ENCODE data around the gene KIAA1671. TPM values are rescaled to one million over a fixed set of nuclear protein-coding genes. Genes with fewer than 3 reads are reported as not detected.

The KIAA1671 gene
- total RNA-seq, 4 donors from 2014 or later: 30.6 to 52.7 (median 39.9) TPM

DNA sequence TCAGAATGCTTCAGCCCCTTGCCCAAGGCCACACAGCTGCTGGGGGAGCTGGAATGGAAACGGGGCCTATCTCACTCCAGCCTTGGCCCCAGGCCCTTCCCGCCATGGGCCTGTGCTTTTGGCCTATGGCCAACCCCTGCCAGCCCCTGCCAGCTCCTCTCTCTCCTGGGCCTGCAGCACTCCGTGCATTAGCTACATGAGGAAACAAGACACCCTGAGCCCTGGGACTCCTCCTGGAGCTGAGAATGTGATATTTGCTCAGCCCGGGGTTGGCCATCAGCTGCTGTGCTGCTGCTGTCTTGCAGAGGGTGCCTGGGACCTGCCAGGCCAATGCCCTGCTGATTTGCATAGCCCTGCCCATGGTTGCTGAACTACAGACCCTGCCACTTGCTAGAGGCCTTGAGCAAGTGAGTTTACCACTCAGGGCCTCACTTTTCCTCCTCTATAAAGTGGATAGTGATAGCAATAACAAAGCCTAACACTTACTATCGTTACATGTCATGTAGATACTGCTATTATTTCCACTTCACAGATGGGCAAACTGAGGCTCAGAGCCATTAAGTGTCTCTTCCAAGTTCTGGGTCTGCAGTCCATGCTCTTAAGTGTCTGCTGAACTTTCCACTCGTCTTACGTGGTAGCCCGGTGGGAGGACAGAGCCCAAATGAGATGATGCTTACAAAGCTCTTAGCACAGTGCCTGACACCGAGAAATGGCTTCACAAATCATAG lies 99.6 kb downstream of the KIAA1671 start:
- no peaks in the 10 kb centered on the region for H3K27me3 ChIP-seq
- 60 to 70% methylated on average over 6 to 9 of the region's 9 CpGs for WGBS, 2 donors

DNA sequence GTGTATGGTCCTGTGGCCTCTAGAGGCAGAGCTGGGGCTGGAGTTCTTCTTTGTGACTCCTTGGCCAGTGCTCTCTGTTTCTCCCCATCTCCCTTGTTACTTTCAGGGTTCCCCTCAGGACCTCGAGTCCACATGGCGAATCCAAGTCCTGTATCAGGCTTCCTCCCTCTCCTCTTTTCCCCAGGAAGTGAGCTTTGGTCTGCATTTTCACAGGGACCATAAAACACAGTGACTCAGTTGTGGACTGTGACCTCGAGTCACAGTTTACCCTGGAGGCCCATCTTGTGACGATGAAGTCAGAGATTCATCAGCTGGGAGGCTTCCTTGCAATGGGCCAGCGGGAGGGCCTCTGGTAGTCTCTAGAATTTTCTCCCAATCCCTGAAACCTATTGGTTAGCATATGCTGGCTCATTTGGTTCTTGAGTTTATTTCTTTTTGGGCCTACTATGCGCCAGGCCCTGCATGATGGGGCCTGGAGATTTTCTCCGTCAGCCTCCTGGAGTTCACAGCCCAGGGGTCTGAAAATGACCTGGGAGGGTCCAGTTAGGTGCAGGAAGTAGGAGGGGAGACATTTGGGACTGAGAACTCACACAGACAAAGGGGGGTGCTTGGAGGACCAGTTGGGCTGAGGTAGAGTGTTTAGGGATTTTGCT lies 100.8 kb downstream of the KIAA1671 start:
- Histone ChIP-seq H3K4me1 (peaks cover 0 to 41% (median 0%) of the 10 kb centered on the region in 4 donors), H3K4me3 (no peak overlapping the region), H3K9me3 (peaks cover 0 to 9% (median 0%) of the 10 kb centered on the region in 4 donors), H3K27ac (peak overlapping the region in 3 of 4 donors; percentile 65 to 80 (median 79)), H3K36me3 (peaks cover 0 to 17% (median 0%) of the 10 kb centered on the region in 3 donors), H3K27me3 (no peaks in the 10 kb centered on the region)
- WGBS, 2 donors: 66 to 69% methylated on average over 7 of the region's 7 CpGs
- peak in 1 of 2 donors; percentile 65 for TF ChIP-seq EP300 (IDR thresholded peaks at IDR 0.05)
- TF ChIP-seq, protein P1, sequence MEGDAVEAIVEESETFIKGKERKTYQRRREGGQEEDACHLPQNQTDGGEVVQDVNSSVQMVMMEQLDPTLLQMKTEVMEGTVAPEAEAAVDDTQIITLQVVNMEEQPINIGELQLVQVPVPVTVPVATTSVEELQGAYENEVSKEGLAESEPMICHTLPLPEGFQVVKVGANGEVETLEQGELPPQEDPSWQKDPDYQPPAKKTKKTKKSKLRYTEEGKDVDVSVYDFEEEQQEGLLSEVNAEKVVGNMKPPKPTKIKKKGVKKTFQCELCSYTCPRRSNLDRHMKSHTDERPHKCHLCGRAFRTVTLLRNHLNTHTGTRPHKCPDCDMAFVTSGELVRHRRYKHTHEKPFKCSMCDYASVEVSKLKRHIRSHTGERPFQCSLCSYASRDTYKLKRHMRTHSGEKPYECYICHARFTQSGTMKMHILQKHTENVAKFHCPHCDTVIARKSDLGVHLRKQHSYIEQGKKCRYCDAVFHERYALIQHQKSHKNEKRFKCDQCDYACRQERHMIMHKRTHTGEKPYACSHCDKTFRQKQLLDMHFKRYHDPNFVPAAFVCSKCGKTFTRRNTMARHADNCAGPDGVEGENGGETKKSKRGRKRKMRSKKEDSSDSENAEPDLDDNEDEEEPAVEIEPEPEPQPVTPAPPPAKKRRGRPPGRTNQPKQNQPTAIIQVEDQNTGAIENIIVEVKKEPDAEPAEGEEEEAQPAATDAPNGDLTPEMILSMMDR (IDR thresholded peaks at IDR 0.05): no peak
- TF ChIP-seq POLR2A (IDR thresholded peaks at IDR 0.05): no peak
- DNase-seq (ENCODE audit: low spot score in 2 of 2): peak; percentile 27 to 50

More for the DNA sequence above, 99.6 kb downstream of the KIAA1671 start:
- TF ChIP-seq EP300 (IDR thresholded peaks at IDR 0.05) (no peak), POLR2A (IDR thresholded peaks at IDR 0.05) (no peak)
- TF ChIP-seq, protein P1 (IDR thresholded peaks at IDR 0.05): no peak
- DNase-seq (ENCODE audit: low spot score in 2 of 2): no peak
- peaks cover 0 to 44% (median 0%) of the 10 kb centered on the region in 4 donors for H3K4me1 ChIP-seq
- no peak overlapping the region for H3K4me3 ChIP-seq
- peaks cover 0 to 9% (median 0%) of the 10 kb centered on the region in 4 donors for H3K9me3 ChIP-seq
- H3K36me3 ChIP-seq: peaks cover 0 to 17% (median 0%) of the 10 kb centered on the region in 3 donors
- H3K27ac ChIP-seq: peak overlapping the region in 1 of 4 donors; percentile 79

DNA sequence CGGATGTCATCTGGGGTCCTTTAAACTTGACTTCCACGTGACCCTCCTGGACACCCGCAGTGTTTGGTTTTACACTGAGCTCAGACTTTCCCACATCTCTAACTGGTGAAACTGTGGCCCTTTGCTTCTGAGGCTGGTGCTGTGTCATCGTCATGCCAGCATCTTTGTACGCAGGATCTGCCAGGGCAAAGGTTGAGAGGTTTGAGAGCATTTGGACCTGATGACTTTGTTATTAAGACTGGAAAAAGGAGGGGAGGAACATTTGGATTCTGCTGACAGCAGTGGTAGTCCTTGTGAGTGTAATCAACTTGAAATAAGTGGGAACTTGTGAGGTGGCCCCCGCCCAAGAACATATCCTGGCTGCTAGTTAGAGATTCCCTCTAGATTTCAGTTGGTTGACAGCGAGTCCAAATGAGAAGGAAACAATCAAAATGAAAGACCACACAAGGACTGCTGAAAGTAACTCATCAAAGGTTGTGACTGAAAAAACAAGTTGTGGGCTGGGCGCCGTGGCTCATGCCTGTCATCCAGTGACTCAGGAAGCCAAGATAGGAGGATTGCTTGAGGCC lies 102.5 kb downstream of the KIAA1671 start:
- Histone ChIP-seq H3K27me3 (no peaks in the 10 kb centered on the region), H3K27ac (peak overlapping the region in 3 of 4 donors; percentile 65 to 80 (median 79)), H3K4me1 (peaks cover 0 to 34% (median 0%) of the 10 kb centered on the region in 4 donors), H3K4me3 (no peak overlapping the region), H3K36me3 (peaks cover 0 to 16% (median 0%) of the 10 kb centered on the region in 3 donors), H3K9me3 (peaks cover 0 to 9% (median 0%) of the 10 kb centered on the region in 4 donors)
- peak; percentile 57 to 74 for DNase-seq (ENCODE audit: low spot score in 2 of 2)
- TF ChIP-seq POLR2A (IDR thresholded peaks at IDR 0.05) (no peak), EP300 (IDR thresholded peaks at IDR 0.05) (peak in 1 of 2 donors; percentile 64)
- 57 to 66% methylated on average over 9 of the region's 9 CpGs for WGBS, 2 donors

DNA sequence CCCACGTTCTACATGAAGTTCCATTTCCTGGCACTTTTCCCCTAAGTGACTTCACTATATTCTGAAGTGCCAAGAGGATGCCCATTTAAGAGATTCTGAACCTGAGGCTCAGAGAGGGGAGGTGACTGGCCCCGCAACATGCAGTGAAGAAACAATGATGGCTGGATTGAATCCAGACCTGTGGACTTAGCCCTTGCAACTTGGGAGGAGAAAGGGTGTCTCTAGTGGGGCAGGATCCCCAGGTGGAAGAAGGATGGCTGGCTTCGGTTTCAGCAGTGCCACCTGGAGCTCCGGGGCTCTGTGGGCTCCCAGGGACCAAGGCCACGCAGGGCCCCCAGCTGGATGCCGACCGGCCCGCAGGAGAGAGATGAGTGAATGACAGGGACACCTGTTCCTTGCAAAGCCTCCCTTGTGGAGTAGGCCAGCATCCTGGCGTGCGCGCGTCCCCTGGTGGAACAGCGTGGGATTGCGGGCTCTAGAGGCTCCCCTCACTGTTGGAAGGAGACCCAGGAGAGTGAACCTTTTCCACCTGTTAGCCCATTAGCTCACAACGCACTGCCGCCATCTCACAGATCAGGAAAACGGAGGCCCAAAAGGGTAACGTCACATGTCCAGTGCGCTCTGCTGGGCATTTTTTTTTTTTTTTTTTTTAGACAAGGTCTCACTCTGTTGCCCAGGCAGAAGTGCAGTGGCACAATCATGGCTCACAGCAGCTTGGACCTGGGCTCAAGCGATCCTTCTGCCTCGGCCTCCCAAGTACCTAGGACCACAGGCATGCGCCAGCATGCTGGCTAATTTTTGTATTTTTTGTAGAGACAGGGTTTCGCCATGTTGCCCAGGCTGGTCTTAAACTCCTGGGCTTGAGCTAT lies 104.7 kb downstream of the KIAA1671 start:
- no peaks in the 10 kb centered on the region for H3K9me3 ChIP-seq
- H3K36me3 ChIP-seq: no peaks in the 10 kb centered on the region
- DNase-seq (ENCODE audit: low spot score in 2 of 2): peak; percentile 52 to 76
- H3K4me3 ChIP-seq: no peak overlapping the region
- peaks cover 0 to 45% (median 0%) of the 10 kb centered on the region in 4 donors for H3K4me1 ChIP-seq
- H3K27me3 ChIP-seq: no peaks in the 10 kb centered on the region
- TF ChIP-seq, protein P1 (IDR thresholded peaks at IDR 0.05): peak; percentile 71 to 89 (median 81)
- TF ChIP-seq POLR2A (IDR thresholded peaks at IDR 0.05): no peak
- H3K27ac ChIP-seq: peak overlapping the region in 1 of 4 donors; percentile 20
- WGBS, 2 donors: 36 to 55% methylated on average over 20 to 23 of the region's 23 CpGs

DNA sequence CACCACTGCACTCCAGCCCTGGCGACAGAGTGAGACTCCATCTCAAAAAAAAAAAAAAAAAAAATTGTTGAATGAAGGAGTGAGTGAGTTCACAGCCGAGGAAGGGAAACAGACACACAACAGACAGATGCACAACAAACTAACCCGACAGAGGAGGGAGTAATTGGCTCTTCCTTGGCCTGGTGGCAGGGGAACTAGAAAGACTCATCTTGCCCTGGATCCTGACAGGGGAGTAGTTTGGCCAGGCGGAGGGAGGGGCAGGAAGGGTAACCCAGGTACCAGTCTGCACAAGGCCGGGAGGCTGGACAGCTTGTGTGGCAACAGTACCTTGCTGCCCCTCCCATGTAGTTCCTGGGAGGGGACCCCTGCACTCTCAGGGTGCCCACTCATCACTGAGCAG lies 106.9 kb downstream of the KIAA1671 start:
- H3K9me3 ChIP-seq: no peaks in the 10 kb centered on the region
- no peaks in the 10 kb centered on the region for H3K36me3 ChIP-seq
- TF ChIP-seq EP300 (IDR thresholded peaks at IDR 0.05) (no peak), POLR2A (IDR thresholded peaks at IDR 0.05) (no peak)
- no peaks in the 10 kb centered on the region for H3K27me3 ChIP-seq
- H3K27ac ChIP-seq: no peak overlapping the region
- no peak overlapping the region for H3K4me3 ChIP-seq
- DNase-seq (ENCODE audit: low spot score in 2 of 2): no peak
- H3K4me1 ChIP-seq: peaks cover 0 to 38% (median 0%) of the 10 kb centered on the region in 4 donors
- WGBS, 2 donors: 86 to 89% methylated on average over 5 of the region's 5 CpGs
